Liver (tissue), 3 donors: Measurements from ENCODE around the gene PFKP.

ENCODE experiments used
- RXRA ChIP-seq, 2 donors: IDR thresholded peaks; 2 replicates each; pipeline ENCODE4 v1.6.1; 2017 to 2018; ENCODE audit warnings: antibody characterized with exemption in 2 of 2, mild to moderate bottlenecking in 1 of 2
- SP1 ChIP-seq: IDR thresholded peaks from 2 replicates; pipeline ENCODE4 v1.6.1; 2018; ENCODE audit warnings: antibody characterized with exemption, mild to moderate bottlenecking
- TF ChIP-seq, protein P1 (sequence below): IDR thresholded peaks from 2 replicates; pipeline ENCODE4 v1.6.1; 2016; ENCODE audit warnings: antibody characterized with exemption
- TF ChIP-seq, protein P2 (sequence below): fragments of 150-350 bp; IDR thresholded peaks from 2 replicates; pipeline ENCODE4 v1.5.1; 2017; ENCODE audit warnings: improper control_type of control experiment, low read depth, low read length; ENCODE audit not compliant: missing input control
- TF ChIP-seq, protein P3 (sequence below): IDR thresholded peaks from 2 replicates; pipeline ENCODE4 v1.6.1; 2016; ENCODE audit warnings: antibody characterized with exemption
- donor health status: healthy.
- donor health status: healthy.

DNA sequence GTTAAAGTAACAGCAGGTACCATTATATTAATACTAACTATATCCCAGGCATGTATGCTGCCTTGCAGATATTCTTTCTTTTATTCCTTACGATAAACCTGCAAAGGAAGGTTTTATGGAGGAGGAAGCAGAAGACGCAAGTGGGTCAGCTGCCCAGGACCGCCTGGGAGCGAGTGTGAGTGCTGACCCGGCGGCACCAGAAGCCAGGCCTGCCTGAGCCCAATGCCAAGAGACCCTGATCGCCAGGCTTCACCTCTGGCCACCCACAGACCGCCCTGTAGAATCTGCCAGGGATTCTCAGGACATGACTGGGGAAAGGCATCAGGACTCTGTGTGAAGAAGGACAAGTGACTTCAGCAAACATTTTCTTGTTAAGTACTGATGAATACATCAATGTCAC is 78.9 kb downstream of the PFKP start:
- TF ChIP-seq, protein P1, sequence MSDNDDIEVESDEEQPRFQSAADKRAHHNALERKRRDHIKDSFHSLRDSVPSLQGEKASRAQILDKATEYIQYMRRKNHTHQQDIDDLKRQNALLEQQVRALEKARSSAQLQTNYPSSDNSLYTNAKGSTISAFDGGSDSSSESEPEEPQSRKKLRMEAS: no peak
- TF ChIP-seq, protein P2, sequence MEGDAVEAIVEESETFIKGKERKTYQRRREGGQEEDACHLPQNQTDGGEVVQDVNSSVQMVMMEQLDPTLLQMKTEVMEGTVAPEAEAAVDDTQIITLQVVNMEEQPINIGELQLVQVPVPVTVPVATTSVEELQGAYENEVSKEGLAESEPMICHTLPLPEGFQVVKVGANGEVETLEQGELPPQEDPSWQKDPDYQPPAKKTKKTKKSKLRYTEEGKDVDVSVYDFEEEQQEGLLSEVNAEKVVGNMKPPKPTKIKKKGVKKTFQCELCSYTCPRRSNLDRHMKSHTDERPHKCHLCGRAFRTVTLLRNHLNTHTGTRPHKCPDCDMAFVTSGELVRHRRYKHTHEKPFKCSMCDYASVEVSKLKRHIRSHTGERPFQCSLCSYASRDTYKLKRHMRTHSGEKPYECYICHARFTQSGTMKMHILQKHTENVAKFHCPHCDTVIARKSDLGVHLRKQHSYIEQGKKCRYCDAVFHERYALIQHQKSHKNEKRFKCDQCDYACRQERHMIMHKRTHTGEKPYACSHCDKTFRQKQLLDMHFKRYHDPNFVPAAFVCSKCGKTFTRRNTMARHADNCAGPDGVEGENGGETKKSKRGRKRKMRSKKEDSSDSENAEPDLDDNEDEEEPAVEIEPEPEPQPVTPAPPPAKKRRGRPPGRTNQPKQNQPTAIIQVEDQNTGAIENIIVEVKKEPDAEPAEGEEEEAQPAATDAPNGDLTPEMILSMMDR: no peak
- TF ChIP-seq RXRA (IDR thresholded peaks at IDR 0.05) (no peak), SP1 (no peak)
- TF ChIP-seq, protein P3, sequence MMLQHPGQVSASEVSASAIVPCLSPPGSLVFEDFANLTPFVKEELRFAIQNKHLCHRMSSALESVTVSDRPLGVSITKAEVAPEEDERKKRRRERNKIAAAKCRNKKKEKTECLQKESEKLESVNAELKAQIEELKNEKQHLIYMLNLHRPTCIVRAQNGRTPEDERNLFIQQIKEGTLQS: no peak
